Measurements from ENCODE around the gene DLG2. TPM values are rescaled to one million over a fixed set of nuclear protein-coding genes. Genes with fewer than 3 reads are reported as not detected.

The DLG2 gene
- total RNA-seq, 4 donors from 2014 or later = 2.9 to 30.2 (median 22.6) TPM

DNA sequence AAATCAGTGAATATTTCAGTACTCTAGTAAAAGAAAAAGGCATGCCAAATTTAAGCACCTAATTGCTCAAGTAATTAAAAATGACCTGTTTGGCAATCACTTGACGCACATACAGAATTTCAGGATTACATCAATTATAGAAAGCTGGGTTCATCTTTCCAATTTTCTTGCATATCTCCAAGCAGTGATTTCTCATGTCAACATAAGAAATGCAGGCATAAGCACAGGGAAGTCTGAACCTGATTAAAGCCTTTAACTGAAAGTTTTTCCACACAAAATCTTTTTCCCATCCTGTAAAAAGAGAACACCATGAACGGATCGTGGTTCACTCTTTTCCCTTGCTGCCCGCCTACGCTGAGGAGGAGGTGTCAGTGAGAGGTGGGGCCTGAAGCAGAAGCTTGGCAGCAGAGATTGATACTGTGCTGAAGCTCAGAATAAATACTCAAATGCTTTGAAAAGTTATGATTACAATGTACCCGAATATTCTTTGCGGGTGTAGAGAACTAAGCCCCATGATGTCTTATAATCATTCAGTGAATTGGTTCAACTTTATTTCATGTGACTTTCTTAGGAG, 1636.9 kb downstream of the DLG2 start:
- Histone ChIP-seq H3K36me3 (no peaks in the 10 kb centered on the region), H3K9me3 (no peaks in the 10 kb centered on the region), H3K27me3 (no peaks in the 10 kb centered on the region), H3K4me3 (no peak overlapping the region), H3K27ac (peak overlapping the region in 1 of 2 donors; percentile 12), H3K4me1 (no peaks in the 10 kb centered on the region)
- DNase-seq = peak in 1 of 2 donors; percentile 19
- intact Hi-C loops (cut with DNase I; ENCODE audit: low total_unique reads) = no loop called here
- TF ChIP-seq, protein P1, sequence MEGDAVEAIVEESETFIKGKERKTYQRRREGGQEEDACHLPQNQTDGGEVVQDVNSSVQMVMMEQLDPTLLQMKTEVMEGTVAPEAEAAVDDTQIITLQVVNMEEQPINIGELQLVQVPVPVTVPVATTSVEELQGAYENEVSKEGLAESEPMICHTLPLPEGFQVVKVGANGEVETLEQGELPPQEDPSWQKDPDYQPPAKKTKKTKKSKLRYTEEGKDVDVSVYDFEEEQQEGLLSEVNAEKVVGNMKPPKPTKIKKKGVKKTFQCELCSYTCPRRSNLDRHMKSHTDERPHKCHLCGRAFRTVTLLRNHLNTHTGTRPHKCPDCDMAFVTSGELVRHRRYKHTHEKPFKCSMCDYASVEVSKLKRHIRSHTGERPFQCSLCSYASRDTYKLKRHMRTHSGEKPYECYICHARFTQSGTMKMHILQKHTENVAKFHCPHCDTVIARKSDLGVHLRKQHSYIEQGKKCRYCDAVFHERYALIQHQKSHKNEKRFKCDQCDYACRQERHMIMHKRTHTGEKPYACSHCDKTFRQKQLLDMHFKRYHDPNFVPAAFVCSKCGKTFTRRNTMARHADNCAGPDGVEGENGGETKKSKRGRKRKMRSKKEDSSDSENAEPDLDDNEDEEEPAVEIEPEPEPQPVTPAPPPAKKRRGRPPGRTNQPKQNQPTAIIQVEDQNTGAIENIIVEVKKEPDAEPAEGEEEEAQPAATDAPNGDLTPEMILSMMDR (IDR thresholded peaks at IDR 0.05) = no peak
- TF ChIP-seq POLR2A (IDR thresholded peaks at IDR 0.05) = no peak

DNA sequence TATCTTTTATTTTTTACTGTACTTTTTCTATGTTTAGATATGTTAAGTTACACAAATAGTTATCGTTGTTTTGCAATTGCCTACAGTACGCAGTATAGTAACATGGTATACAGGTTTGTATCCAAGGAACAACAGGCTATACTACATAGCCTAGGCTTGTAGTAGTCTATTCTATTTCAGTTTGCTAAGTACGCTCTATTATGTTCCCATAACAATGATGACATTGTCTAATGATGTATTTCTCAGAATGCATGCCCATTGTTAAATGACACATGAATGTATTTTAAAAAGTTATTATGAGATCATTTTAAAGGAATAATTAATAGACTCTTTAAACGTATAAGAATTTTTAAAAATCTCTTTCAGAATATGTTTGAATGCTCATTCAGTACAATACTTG, 1644.3 kb downstream of the DLG2 start:
- Histone ChIP-seq H3K9me3 (no peaks in the 10 kb centered on the region), H3K4me1 (no peaks in the 10 kb centered on the region), H3K27me3 (no peaks in the 10 kb centered on the region), H3K4me3 (no peak overlapping the region), H3K36me3 (no peaks in the 10 kb centered on the region), H3K27ac (no peak overlapping the region)
- TF ChIP-seq POLR2A (IDR thresholded peaks at IDR 0.05) = no peak
- TF ChIP-seq, protein P1 (IDR thresholded peaks at IDR 0.05) = no peak
- DNase-seq = no peak
- intact Hi-C loops (cut with DNase I; ENCODE audit: low total_unique reads) = no loop called here

DNA sequence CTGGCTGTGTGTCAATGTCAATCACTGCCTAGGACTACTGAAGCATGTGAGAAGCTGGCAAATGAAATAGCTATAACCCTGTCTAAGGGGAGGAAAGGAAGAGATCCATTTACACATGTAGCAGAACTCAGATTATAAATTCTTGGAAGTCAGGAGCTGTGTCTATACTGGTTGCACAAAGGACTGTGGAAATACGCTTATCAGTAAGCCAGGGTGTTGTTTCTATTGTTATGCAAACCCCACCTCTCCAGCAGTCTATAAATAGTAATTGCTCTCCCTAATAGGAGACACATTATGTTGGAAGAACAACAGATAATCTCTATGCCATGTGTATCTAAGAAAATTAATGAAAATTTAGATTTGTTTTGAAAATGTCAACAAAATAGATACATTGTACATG, 1647.6 kb downstream of the DLG2 start:
- Histone ChIP-seq H3K9me3 (no peaks in the 10 kb centered on the region), H3K27me3 (no peaks in the 10 kb centered on the region), H3K27ac (no peak overlapping the region), H3K4me1 (no peaks in the 10 kb centered on the region), H3K4me3 (no peak overlapping the region), H3K36me3 (no peaks in the 10 kb centered on the region)
- no peak for TF ChIP-seq POLR2A (IDR thresholded peaks at IDR 0.05)
- TF ChIP-seq, protein P1 (IDR thresholded peaks at IDR 0.05) = no peak
- intact Hi-C loops (cut with DNase I; ENCODE audit: low total_unique reads) = no loop called here
- DNase-seq = no peak

DNA sequence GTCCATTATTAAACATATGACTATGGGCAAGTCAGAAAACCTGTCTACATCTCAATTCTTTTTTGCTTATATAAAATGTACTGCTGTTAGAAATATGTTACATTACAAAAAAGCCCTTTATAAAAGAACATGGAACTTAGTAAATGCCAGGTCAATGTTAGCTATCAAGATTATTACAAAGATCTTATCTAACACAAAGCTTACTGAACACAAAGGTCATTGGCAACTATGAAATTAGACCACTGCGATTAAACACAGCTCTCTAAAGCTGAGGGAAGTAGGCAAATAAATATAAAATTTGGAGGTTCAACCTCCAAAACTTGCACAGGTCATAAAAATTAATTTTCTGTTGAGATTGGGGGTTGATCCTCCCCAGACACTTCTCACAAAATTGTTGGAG, 1648.2 kb downstream of the DLG2 start:
- H3K36me3 ChIP-seq = no peaks in the 10 kb centered on the region
- H3K9me3 ChIP-seq = no peaks in the 10 kb centered on the region
- H3K4me1 ChIP-seq = no peaks in the 10 kb centered on the region
- H3K27me3 ChIP-seq = no peaks in the 10 kb centered on the region
- intact Hi-C loops (cut with DNase I; ENCODE audit: low total_unique reads) = no loop called here
- DNase-seq = no peak
- no peak overlapping the region for H3K4me3 ChIP-seq
- no peak overlapping the region for H3K27ac ChIP-seq
- TF ChIP-seq, protein P1 (IDR thresholded peaks at IDR 0.05) = no peak
- TF ChIP-seq POLR2A (IDR thresholded peaks at IDR 0.05) = no peak

DNA sequence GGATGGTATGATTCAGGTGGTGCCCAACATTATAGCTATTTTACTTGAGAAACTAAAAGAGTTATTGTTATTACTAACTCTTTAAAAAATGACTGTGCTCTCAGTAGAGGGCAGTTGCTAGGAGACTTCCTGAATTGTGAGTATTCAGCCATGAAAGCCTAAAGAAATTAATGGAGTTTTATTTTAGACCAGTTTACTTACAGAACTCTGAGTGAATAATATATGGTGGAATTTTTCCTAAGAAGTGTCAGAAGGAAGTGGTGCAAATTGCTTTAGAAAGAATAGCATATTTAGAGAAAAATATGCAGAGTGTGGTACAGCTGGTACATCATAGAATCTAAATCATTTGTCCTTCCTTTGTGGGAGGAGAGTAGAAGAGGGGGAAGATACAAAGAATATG, 1651.1 kb downstream of the DLG2 start:
- DNase-seq = no peak
- H3K36me3 ChIP-seq = no peaks in the 10 kb centered on the region
- H3K27ac ChIP-seq = no peak overlapping the region
- H3K27me3 ChIP-seq = no peaks in the 10 kb centered on the region
- H3K4me3 ChIP-seq = no peak overlapping the region
- H3K4me1 ChIP-seq = no peaks in the 10 kb centered on the region
- intact Hi-C loops (cut with DNase I; ENCODE audit: low total_unique reads) = no loop called here
- no peaks in the 10 kb centered on the region for H3K9me3 ChIP-seq
- TF ChIP-seq POLR2A (IDR thresholded peaks at IDR 0.05) = no peak
- TF ChIP-seq, protein P1 (IDR thresholded peaks at IDR 0.05) = no peak

Data from uterus (tissue), 4 donors.